T-helper 2 cell (primary cell): ENCODE measurements around the gene DLG2.
A peak's percentile ranks its signal among the peaks of the same experiment; 100 is the strongest.

Experiments used
- DNase-seq, 5 experiments: peaks; one replicate each; pipeline versions ENCODE4 v3.0.0 to v3.0.0-alpha.2; 2012 to 2022

Gene DLG2

GRCh38 chr11:85195934-85196333, 431.2 kb downstream of the DLG2 start:
- DNase-seq, result no peak

- DNase-seq, result no peak
Measured at GRCh38 chr11:85187992-85188391, 439.2 kb downstream of the DLG2 start.

- DNase-seq, result no peak
Measured at GRCh38 chr11:85184721-85185120, 442.4 kb downstream of the DLG2 start.

- DNase-seq, result peak in 1 of 5 experiments; percentile 20
Measured at GRCh38 chr11:85182441-85183387, 444.4 kb downstream of the DLG2 start.

GRCh38 chr11:85180528-85180927, 446.6 kb downstream of the DLG2 start:
- no peak for DNase-seq

- DNase-seq, result no peak
Measured at GRCh38 chr11:85171648-85172257, 455.4 kb downstream of the DLG2 start.

- no peak for DNase-seq
Measured at GRCh38 chr11:85170184-85170583, 457.0 kb downstream of the DLG2 start.

GRCh38 chr11:85167471-85167870, 459.7 kb downstream of the DLG2 start:
- no peak for DNase-seq

GRCh38 chr11:85167038-85167437, 460.1 kb downstream of the DLG2 start:
- no peak for DNase-seq

- DNase-seq, result no peak
Measured at GRCh38 chr11:85165819-85166218, 461.3 kb downstream of the DLG2 start.

- no peak for DNase-seq
Measured at GRCh38 chr11:85164743-85165142, 462.4 kb downstream of the DLG2 start.

GRCh38 chr11:85154294-85154693, 472.9 kb downstream of the DLG2 start:
- no peak for DNase-seq

GRCh38 chr11:85137597-85137996, 489.5 kb downstream of the DLG2 start:
- no peak for DNase-seq

GRCh38 chr11:85133636-85134035, 493.5 kb downstream of the DLG2 start:
- no peak for DNase-seq

- DNase-seq, result no peak
Measured at GRCh38 chr11:85132851-85133585, 494.1 kb downstream of the DLG2 start.

- DNase-seq, result no peak
Measured at GRCh38 chr11:85127349-85127748, 499.8 kb downstream of the DLG2 start.

GRCh38 chr11:85123752-85124231, 503.4 kb downstream of the DLG2 start:
- no peak for DNase-seq

GRCh38 chr11:85118151-85118550, 509.0 kb downstream of the DLG2 start:
- DNase-seq, result no peak

- no peak for DNase-seq
Measured at GRCh38 chr11:85115798-85116197, 511.3 kb downstream of the DLG2 start.

- DNase-seq, result no peak
Measured at GRCh38 chr11:85114786-85115185, 512.4 kb downstream of the DLG2 start.

GRCh38 chr11:85110246-85110645, 516.9 kb downstream of the DLG2 start:
- DNase-seq, result peak in 1 of 5 experiments; percentile 20

- DNase-seq, result no peak
Measured at GRCh38 chr11:85109141-85109540, 518.0 kb downstream of the DLG2 start.

GRCh38 chr11:85105868-85106267, 521.3 kb downstream of the DLG2 start:
- no peak for DNase-seq
